Tongue (tissue), 2 donors: Measurements from ENCODE around the gene XPO6. TPM values are rescaled to one million over a fixed set of nuclear protein-coding genes. Genes with fewer than 3 reads are reported as not detected.
"Not testable (repeated sequence)": the region's sequence is repeated elsewhere in the genome, so short reads cannot be mapped to it uniquely, and the experiment has no call there.

Experiments
- DNase-seq: peaks from one replicate; pipeline ENCODE4 v3.0.0-alpha.2; 2015
- total RNA-seq: library from RNA; depleted of rRNA; stranded (reverse); fragments of >200 nt; gene quantifications from one replicate; pipeline ENCODE4 v1.2.3, GENCODE V29; 2014

XPO6 gene
- total RNA-seq, result 62.5 TPM

DNA sequence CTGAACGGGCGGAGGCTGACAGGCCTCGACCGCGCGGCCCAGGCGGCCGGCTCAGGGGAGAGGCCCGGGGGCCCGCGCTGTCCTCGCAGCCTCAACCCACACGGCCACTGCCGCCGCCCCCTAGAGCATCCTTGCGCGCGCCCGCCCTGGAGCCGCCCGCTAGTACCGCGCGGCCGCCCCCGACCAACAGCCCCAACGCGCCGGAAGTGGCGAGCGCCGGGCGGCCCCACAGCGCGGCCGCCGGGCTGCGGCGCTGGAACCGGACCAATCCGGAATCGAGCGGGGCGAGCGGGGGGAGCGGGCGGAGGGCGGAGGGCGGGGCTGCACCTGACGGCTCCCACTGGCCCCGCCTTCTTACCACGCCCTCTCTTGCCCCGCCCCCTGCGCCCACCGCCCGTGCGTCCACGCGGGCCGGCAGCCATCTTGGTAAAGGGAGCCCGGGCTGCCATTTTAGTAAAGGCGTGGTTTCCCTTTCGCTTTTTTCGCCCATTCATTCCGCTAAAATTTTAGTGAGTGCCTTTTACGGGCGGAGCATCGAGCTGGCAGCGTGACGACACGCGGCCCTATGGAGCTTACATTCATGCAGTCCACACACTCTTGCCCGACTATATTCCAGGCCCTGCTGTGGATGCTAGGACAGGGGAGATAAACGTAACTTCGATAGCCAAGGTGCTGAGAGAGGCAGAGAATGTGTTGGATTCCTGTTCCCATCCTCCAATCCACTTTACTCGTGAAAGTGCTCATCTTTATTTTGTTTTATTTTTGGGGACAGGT is at the start of gene XPO6:
TSS of gene XPO6 (minus strand) at position 208 of the 774 bp plus-strand sequence. CDS start 597 bp downstream, outside the sequence.
- peak; percentile 98 for DNase-seq

- DNase-seq, result no peak
These were observed 48.4 kb upstream of the XPO6 start for GRCh38 chr16:28260193-28260592.

GRCh38 chr16:28259781-28260150 is 48.0 kb upstream of the XPO6 start:
- no peak for DNase-seq

DNA sequence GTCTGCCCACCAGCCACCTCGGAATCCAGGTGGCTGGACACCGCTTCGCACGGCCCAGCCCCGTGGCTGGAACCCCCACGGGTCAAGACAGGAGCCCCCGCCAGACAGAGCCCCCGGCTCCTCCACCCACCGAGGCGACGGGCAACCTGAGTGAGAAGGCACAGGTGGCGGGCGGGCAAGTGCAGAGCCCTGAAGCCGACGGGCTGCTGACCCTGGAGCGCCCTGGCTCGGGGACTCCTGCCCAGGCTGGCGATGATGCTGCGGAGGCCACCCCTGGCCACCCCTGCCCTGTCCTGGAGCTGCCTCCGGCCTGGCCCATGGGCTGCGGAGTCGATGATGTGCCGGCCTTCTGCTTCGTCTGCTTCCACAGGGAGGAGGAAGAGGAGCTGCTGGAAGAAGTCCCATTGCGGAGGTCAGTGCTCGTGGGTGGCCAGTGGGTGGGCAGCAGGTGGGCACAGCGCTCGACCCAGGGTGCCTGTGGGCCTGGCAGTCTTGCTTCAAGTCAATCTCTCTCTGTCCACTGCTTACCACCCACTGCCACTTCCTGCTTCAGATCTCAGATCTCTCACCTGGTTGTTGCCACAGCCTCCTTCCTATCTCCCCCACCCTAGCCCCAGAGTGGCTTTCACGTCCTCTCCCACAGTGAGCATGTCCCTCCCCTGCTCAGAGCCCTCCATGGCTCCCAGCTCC is 47.5 kb upstream of the XPO6 start:
- no peak for DNase-seq

DNA sequence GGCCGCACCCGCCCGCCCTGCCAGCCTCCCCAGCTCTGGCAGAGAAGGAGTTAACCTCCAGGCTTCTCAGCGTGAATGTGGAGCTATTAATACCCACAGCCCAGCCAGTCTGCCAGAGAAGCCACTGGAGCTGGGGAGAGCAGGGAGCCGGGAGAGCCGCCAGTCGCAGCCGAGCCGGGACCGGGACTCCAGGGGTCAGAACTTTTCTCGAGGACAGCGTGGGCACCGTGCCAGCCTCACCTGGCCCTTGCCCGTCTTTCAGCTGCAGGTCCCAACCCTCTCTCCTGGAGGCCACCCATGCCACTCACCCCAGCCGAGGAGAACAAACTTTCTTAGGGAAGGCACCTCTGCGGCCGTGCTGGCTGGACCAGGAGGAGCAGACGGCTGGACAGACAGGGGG is 46.8 kb upstream of the XPO6 start:
- DNase-seq, result peak; percentile 71

GRCh38 chr16:28257256-28257655 is 45.5 kb upstream of the XPO6 start:
- DNase-seq, result no peak

- DNase-seq, result no peak
These were observed 44.1 kb upstream of the XPO6 start for GRCh38 chr16:28255838-28256237.

DNA sequence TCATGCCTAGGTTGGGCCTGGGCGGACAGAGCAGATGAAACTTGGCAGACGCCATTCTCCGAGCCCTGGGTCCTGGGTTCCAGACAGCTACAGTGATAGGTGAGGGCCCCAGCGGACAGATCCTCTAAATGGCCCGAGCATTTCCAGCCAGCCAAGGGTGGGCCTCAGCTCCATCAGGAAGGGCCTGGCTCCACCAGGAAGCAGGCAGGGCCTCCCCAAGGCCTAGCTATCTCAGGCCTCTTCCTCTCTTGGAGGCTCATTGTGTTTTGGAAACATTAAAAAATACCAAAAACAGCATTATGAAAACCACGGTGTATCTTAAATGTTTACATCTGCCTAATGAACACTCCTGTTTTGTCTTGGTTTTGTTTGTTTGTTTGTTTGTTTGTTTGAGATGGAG is 42.4 kb upstream of the XPO6 start:
- no peak for DNase-seq

GRCh38 chr16:28250999-28251398 is 39.2 kb upstream of the XPO6 start:
- no peak for DNase-seq

GRCh38 chr16:28249483-28249882 is 37.7 kb upstream of the XPO6 start:
- DNase-seq, result not testable (repeated sequence)

GRCh38 chr16:28241924-28242323 is 30.2 kb upstream of the XPO6 start:
- no peak for DNase-seq

DNA sequence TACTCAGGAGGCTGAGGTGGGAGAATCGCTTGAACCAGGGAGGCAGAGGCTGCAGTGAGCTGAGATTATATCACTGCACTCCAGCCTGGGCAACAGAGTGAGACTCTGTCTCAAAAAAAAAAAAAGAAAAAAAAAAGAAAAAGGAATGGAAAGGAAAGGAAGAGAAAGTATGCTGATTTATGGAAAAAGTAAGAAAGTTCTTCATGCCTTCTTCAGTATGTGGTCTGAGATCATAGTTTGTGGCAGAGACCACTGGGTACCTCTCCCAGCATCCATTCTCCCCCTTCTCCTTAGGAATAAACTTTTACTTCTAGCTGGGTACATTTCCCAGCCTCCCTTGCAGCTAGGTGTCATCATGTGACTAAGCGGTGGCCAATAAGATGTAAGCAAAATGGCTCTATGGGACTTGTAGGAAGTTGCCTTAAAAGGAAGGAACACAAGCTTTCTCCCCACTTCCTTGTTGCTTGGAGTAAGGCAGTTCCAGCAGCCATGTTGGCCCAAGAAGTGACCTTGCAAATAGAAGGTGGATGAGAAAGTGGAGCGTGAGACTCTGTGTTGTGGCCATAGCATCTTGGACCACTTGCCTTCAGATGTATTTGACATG is 26.1 kb upstream of the XPO6 start:
- DNase-seq, result no peak

DNA sequence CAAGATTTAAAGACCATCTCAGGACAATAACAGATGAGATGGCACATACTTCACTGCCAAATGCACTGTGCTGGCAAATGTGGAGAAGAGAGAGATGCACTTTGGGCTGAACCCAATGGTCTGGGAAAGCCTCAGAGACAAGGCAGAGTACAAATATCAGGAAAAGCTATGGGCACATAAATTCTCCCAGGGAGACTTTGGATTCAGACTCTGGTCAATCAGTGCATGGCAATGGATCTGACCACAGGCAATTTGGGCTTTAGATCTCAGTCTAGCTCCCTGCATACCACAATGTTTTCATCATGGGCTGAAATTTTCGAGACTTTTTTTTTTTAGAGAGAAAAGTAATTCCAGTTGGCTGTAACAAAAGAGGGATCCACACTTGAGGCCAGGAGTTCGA is 20.0 kb upstream of the XPO6 start:
- DNase-seq, result no peak

- DNase-seq, result not testable (repeated sequence)
These were observed 12.1 kb upstream of the XPO6 start for GRCh38 chr16:28223909-28224308.

DNA sequence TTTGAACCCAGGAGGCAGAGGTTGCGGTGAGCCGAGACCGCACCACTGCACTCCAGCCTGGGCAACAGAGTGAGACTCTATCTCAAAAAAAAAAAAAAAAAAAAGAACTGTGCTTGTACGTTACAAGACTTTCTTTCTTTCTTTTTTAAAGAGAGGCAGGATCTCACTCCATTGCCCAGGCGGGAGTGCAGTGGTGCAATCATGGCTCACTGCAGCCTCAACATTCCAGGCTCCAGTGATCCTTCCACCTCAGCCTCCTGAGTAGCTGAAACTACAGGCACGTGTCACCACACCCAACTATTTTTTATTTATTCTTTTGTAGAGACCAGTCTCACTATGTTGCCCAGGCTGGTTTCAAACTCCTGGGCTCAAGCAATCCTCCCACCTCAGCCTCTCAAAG is 8.0 kb upstream of the XPO6 start:
- not testable (repeated sequence) for DNase-seq

DNA sequence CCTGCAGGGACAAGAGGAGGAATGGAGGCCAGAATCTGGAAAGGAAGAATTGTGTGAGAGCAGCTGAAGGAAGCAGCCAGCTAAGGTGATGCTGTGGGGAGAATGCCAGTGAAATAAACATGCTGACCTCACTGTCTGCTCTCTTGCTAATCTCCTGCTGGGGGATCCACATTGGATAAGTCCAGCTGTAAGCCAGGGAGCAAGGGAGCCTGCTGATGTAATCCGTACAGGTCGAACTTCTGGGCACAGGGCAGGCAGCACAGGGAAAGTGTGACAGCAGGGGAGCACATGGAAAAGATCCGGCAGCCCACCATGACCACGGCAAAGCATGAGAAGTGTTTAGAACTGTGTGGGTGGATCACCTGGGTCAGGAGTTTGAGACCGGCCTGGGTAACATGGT is 7.5 kb upstream of the XPO6 start:
- DNase-seq, result no peak

DNA sequence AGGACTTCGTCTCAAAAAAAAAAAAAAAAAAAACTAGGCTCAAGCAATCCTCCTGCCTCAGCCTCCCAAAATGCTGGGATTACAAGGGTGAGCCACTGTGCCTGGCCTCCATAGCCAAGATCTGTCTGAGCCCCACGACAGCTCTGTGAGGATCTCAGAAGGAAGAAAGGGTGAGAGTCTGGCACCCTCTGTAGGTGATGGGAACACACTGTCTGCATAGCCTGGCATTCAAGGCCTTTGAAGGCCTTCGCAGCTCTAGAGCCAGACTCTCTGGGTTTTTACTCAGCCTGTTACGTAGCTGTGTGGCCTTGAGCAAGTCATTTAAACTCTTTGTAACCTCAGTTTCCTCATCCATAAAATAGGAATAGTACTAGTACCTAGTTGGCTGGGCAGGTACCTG is 6.3 kb upstream of the XPO6 start:
- no peak for DNase-seq

DNA sequence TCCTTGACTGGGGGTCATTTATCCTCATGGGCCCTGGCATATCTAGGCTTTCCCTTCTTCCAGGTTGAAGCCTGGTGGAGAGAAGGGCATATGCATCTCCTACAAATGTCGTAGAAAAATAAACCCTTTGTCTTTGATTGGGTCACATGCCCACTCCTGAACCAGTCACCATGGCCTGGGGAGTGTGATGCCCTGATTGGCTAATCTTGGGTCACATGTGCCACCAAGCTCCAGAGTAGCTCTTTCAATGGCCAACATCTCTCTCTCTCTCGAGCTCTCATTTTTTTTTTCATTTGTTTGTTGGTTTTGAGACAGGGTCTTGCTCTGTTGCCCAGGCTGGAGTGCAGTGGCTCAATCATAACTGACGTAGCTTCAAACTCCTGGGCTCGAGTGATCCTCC is 5.6 kb upstream of the XPO6 start:
- no peak for DNase-seq

- no peak for DNase-seq
These were observed 1.6 kb upstream of the XPO6 start for GRCh38 chr16:28213396-28213795.

- DNase-seq, result peak; percentile 16
These were observed 738 bp upstream of the XPO6 start for GRCh38 chr16:28212532-28212873.

DNA sequence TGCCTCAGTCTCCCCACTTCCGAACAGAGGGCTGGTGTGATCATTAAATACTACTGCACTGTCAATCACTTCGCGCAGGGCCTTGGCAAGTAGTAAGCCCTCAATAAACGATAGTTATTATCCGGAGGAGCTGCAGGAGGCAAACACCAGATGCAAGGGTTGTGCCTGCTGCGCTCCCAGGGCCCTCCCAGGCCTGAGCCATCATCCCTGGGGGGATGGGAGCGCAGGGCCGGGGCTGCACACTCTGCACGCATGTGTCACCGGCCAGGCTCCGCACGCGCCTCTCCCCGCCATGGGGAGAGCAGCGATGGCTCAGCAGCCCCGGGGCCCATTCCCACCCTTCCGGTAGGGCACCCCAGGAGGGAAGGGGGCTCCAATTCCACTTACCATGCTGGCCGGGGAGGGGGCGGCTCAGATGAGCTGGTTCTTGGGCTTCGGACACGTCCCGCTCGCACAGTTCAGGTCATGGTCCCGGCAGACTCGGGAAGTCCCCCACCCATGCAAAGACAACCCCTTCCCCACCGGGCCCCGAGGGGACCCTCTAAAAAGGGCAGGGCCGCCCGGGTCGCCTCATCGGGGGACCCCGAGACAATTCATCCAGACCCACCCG is 681 bp downstream of the XPO6 start:
- DNase-seq, result peak; percentile 65

- DNase-seq, result no peak
These were observed 1.5 kb downstream of the XPO6 start for GRCh38 chr16:28210264-28210663.

- DNase-seq, result no peak
These were observed 2.9 kb downstream of the XPO6 start for GRCh38 chr16:28208824-28209223.
